ENCODE measurements around the gene SEZ6. TPM values are rescaled to one million over a fixed set of nuclear protein-coding genes. Genes with fewer than 3 reads are reported as not detected.

SEZ6 gene
- total RNA-seq, 1 experiment from 2014 or later = not detected

DNA sequence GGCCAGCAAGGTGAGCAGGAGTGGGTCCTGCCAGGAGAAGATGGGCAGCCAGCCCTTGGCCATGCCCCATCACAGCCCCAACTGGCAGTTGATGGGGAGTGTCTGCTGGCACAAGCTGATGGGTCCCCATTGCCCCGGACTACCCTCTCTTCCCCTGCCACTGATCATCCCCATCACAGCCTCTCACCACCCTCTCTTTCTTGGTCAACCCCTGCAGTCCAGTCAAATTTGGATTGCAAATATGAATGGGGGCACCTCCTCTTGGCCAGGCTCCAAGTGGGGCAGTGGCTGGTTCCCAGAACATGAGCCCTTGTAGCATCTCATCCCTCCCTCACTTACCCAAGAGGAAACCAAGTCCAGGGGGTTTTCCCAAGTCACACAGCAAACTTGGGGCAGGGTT is 17.4 kb downstream of the SEZ6 start:
- BruUV-seq (replicated peaks) = no TSS peak
- intact Hi-C loops (cut with micrococcal nuclease) = no loop called here
- TF ChIP-seq, protein P1, sequence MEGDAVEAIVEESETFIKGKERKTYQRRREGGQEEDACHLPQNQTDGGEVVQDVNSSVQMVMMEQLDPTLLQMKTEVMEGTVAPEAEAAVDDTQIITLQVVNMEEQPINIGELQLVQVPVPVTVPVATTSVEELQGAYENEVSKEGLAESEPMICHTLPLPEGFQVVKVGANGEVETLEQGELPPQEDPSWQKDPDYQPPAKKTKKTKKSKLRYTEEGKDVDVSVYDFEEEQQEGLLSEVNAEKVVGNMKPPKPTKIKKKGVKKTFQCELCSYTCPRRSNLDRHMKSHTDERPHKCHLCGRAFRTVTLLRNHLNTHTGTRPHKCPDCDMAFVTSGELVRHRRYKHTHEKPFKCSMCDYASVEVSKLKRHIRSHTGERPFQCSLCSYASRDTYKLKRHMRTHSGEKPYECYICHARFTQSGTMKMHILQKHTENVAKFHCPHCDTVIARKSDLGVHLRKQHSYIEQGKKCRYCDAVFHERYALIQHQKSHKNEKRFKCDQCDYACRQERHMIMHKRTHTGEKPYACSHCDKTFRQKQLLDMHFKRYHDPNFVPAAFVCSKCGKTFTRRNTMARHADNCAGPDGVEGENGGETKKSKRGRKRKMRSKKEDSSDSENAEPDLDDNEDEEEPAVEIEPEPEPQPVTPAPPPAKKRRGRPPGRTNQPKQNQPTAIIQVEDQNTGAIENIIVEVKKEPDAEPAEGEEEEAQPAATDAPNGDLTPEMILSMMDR (IDR thresholded peaks at IDR 0.05; ENCODE audit: unreplicated experiment) = no peak
- H3K27ac Mint-ChIP-seq (ENCODE audit: low read depth, unreplicated experiment) = no peak overlapping the region
- no peak for DNase-seq (ENCODE audit: unreplicated experiment)
- peaks cover 11% of the 10 kb centered on the region for H3K27me3 Mint-ChIP-seq (ENCODE audit: insufficient read depth, unreplicated experiment)
- no peaks in the 10 kb centered on the region for H3K9me3 Mint-ChIP-seq (ENCODE audit: unreplicated experiment)
- ChIA-PET CTCF (no interaction called here), POLR2A (no interaction called here)
- H3K4me1 Mint-ChIP-seq (ENCODE audit: insufficient read depth, unreplicated experiment) = no peaks in the 10 kb centered on the region
- no peak overlapping the region for H3K4me3 Mint-ChIP-seq (ENCODE audit: unreplicated experiment)
- H3K36me3 Mint-ChIP-seq (ENCODE audit: insufficient read depth, unreplicated experiment) = no peaks in the 10 kb centered on the region

DNA sequence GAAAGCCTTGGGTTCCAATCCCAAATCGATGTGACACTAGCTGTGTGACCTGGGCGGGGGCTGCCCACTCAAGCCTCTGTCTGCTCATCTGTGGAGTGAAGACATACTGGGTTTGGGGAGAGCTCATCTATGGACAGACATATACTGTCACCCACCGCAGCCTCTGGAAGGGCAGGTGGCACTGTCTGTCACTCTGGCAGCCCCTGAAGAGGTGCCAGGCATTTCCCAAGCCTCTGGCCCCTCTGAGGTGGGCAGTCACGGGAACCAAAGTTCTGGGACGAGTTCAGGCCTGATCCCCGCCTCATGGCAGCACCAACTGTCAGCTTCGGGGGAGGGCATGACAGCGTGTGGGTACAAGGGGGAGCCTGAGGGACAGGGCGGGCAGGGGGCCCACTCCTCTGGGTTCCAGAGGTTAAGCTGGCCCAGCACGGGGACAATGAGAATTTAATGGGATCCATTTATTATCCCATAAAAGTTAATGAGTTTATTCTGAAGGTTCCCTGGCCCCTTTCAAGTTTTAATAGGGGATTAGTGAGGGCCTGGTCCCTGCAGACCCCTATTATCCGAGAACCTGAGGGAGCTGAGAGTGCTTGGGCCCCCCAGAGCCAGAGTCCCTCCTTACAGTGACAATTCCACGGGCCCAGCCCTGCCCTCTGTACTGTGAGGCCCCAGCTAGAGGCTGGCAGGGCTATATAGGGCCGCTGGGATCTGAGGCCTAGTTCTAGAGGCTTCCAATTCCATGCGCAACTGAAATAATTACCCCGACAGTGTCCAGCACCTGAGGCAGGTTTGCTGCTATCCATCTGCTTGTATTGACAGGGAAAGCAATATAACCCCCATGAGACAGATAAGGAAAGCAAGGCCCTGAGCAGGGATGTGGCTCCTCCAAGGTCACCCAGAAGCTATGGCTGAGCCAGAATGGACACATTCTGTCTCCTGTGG is 18.8 kb downstream of the SEZ6 start:
- no peaks in the 10 kb centered on the region for H3K4me1 Mint-ChIP-seq (ENCODE audit: insufficient read depth, unreplicated experiment)
- POLR2A ChIA-PET = no interaction called here
- BruUV-seq (replicated peaks) = no TSS peak
- no peaks in the 10 kb centered on the region for H3K36me3 Mint-ChIP-seq (ENCODE audit: insufficient read depth, unreplicated experiment)
- no peaks in the 10 kb centered on the region for H3K9me3 Mint-ChIP-seq (ENCODE audit: unreplicated experiment)
- H3K27me3 Mint-ChIP-seq (ENCODE audit: insufficient read depth, unreplicated experiment) = peaks cover 11% of the 10 kb centered on the region
- no peak overlapping the region for H3K4me3 Mint-ChIP-seq (ENCODE audit: unreplicated experiment)
- H3K27ac Mint-ChIP-seq (ENCODE audit: low read depth, unreplicated experiment) = no peak overlapping the region
- no peak for DNase-seq (ENCODE audit: unreplicated experiment)
- TF ChIP-seq, protein P1 (IDR thresholded peaks at IDR 0.05; ENCODE audit: unreplicated experiment) = no peak
- CTCF ChIA-PET = interaction anchor here (0.5 to 1.1 kb wide), 4 partner anchors 125 to 130 kb away, joined by 3 to 4 read pairs (median 3); no protein-coding TSS in a partner anchor
- intact Hi-C loops (cut with micrococcal nuclease) = no loop called here

DNA sequence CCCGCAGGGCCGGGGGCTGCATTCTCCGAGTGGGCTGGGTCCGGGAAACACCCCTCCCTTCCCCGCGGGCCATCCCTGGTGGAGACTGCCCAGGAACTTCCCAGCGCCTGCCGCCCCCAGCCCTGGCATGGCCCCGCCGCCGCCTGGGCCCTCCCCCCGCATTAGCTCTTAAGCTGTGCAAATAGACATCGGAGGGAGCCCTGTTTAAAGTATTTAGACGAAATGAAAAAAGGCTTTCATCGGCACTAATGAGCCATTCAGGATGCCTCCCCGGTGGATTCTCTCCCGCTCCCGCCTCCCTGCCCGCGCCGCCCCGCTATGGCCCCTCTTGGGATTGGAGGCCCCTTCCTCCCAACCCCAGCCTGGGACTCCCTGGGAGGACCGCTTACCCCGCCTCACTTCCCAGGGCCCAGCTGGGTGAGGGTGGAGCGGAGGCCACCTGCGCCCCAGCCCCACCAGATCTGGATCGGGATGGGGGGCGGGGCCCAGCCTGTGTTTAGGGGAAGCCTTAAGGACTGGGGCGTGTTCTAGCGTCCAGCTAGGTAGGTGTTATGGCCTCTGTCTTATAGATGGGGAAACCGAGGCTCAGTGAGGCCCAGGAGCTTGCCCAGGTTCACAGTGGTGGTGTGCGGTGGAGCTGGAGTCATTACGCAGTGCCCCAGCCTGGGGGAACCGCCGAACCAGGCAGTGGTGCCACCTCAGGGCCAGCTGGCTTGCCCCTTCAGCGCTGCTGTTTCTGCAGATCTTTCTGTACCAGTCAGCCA is 19.7 kb downstream of the SEZ6 start:
- ChIA-PET POLR2A (no interaction called here), CTCF (interaction anchor here (0.6 to 1.0 kb wide), 2 partner anchors 130 to 1989 kb away, joined by 3 to 5 read pairs; no protein-coding TSS in a partner anchor)
- no peak for DNase-seq (ENCODE audit: unreplicated experiment)
- no peaks in the 10 kb centered on the region for H3K4me1 Mint-ChIP-seq (ENCODE audit: insufficient read depth, unreplicated experiment)
- H3K27me3 Mint-ChIP-seq (ENCODE audit: insufficient read depth, unreplicated experiment) = peaks cover 11% of the 10 kb centered on the region
- no peaks in the 10 kb centered on the region for H3K36me3 Mint-ChIP-seq (ENCODE audit: insufficient read depth, unreplicated experiment)
- intact Hi-C loops (cut with micrococcal nuclease) = no loop called here
- H3K27ac Mint-ChIP-seq (ENCODE audit: low read depth, unreplicated experiment) = no peak overlapping the region
- TF ChIP-seq, protein P1 (IDR thresholded peaks at IDR 0.05; ENCODE audit: unreplicated experiment) = no peak
- BruUV-seq (replicated peaks) = no TSS peak
- H3K9me3 Mint-ChIP-seq (ENCODE audit: unreplicated experiment) = no peaks in the 10 kb centered on the region
- no peak overlapping the region for H3K4me3 Mint-ChIP-seq (ENCODE audit: unreplicated experiment)
